ENCODE measurements around the gene UHMK1.
A peak's percentile ranks its signal among the peaks of the same experiment; 100 is the strongest.
"Not testable (repeated sequence)": the region's sequence is repeated elsewhere in the genome, so short reads cannot be mapped to it uniquely, and the experiment has no call there.

The UHMK1 gene

GRCh38 chr1:162497723-162498495 is at the start of gene UHMK1:
Gene UHMK1, plus strand, starts transcription at chr1:162497818. Its CDS starts 183 bp downstream, at chr1:162498001.
- peak; percentile 90 for DNase-seq (ENCODE audit: low spot score)

DNA sequence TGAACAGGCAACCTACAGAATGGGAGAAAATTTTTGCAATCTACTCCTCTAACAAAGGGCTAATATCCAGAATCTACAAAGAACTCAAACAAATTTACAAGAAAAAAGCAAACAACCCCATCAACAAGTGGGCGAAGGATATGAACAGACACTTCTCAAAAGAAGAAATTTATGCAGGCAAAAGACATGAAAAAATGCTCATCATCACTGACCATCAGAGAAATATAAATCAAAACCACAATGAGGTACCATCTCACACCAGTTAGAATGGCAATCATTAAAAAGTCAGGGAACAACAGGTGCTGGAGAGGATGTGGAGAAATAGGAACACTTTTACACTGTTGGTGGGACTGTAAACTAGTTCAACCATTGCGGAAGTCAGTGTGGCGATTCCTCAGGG is 43.3 kb upstream of the UHMK1 start:
- DNase-seq (ENCODE audit: low spot score) = not testable (repeated sequence)

GRCh38 chr1:162456323-162456722 is 41.3 kb upstream of the UHMK1 start:
- DNase-seq (ENCODE audit: low spot score) = no peak

GRCh38 chr1:162458236-162458635 is 39.4 kb upstream of the UHMK1 start:
- DNase-seq (ENCODE audit: low spot score) = no peak

DNA sequence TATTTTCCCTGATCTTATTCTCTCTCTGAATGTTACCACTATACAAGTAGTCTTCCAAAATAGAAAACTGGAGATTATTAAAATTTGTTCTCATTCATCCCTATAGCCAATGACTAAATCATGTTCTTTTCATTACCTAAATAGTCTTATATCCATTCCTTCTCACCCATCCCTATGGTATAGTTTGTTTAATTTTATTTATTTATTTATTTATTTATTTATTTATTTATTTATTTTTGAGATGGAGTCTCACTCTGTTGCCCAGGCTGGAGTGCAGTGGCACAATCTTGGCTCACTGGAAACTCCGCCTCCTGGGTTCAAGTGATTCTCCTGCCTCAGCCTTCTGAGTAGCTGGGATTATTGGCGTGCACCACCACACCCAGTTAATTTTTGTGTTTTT is 35.2 kb upstream of the UHMK1 start:
- not testable (repeated sequence) for DNase-seq (ENCODE audit: low spot score)

DNA sequence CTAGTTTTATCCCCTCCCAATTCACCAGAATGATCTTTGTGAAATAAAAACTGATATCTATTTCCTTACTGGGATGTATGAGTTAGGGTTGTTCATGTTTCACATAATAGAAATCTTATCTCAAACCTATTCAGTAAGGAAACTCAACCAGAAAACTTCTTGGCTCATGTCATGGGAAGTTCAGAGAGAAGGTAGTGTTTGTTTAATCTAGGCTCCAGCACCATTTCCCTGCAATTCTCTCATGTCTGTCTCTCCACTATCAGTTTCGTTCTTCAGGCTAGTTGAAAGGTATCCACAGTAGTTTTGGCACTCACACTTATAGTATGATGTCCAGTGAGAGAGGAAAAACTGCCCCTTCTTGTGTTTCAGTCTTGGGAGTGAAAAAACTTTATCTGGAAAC is 34.6 kb upstream of the UHMK1 start:
- DNase-seq (ENCODE audit: low spot score) = no peak

DNA sequence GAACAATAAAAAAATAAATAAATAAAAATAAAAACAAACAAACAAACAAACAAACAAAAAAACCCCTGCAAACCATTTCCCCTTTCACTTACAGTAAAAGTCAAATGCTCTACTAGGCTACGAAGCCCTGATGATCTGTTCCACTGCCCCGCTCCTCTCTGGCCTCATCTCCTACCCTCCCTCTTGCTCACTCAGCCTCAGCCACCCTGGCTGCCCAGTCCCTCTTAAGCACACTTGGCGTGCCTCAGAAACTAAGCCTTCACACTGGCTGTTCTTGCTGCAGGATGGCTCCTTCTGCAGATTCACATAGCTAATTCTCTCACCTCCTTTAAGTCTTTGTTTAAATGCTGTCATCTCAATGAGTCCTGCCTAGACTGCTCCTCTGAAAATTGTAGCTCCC is 30.8 kb upstream of the UHMK1 start:
- no peak for DNase-seq (ENCODE audit: low spot score)

DNA sequence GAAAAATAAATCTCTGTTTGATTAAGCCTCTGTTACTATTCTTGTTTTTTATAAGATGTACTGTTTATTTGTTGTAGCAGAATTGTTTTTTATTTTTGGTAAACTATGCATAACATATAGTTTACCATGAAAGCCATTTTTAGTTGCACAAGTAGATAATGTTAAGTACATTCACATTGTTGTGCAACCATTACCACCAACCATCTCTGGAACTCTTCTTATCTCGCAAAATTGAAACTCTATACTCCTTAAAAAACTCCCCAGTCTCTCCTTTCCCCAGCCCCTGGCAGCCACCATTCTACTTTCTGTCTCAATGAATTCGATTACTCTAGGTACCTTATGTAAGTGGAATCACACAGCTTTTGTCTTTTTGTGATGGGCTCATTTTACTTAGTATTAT is 27.4 kb upstream of the UHMK1 start:
- DNase-seq (ENCODE audit: low spot score) = no peak

DNA sequence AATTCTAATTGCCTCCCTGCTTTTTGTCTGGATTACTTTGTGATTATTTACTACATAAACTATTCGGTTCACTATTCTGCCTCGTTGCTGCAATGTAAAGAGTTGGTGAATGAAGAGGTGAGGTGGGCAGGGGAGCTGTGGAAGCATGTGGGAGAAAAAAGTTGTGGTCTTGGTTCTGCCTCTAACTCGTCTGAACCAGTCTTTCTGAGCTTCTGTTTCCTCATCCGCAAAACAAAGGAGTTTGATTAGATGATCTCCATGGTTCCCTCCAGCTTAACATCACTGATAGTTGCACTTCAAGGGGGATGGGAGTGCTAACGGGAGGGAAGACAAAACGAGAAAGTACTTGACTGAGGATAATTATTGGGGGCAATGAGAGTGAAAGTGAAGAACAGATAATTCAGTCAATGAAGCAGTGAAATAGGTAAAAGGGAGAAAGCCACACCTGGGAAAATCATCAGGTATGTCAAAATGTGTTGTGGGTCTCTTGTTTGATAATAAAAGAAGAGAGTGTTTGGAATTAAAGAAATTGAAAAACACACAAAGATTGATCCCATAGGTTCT is 26.2 kb upstream of the UHMK1 start:
- DNase-seq (ENCODE audit: low spot score) = no peak

- DNase-seq (ENCODE audit: low spot score) = no peak
Observed at GRCh38 chr1:162475089-162475488, 22.5 kb upstream of the UHMK1 start.

DNA sequence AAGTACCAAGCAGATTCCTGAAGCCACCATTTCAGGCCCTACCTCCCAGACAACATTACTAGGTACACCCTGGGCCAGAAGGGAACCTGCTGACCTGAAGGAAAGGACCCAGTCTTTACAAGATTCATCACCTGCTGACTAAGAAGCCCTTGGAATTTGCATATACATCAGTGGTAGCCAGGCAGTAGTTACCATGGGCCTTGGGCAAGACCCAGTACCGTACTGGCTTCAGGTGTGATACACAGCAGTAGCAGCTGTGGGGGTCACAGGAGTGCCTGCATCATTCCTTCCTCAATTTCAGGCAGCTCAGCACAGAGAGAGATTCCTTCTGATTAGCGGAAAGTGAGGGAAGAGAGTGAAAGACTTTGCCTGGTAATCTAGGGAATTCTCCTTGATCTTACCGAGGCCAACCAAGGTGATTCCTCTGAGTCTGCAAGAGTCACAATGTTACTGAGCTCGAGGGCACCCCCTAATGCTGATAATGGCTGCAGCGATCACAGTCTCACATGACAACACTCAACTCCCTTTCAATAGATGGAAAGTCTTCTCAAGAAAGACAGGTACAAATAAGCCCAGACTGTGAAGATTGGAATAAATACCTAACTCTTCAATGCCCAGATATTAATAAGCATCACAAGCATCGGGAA is 22.0 kb upstream of the UHMK1 start:
- DNase-seq (ENCODE audit: low spot score) = no peak

DNA sequence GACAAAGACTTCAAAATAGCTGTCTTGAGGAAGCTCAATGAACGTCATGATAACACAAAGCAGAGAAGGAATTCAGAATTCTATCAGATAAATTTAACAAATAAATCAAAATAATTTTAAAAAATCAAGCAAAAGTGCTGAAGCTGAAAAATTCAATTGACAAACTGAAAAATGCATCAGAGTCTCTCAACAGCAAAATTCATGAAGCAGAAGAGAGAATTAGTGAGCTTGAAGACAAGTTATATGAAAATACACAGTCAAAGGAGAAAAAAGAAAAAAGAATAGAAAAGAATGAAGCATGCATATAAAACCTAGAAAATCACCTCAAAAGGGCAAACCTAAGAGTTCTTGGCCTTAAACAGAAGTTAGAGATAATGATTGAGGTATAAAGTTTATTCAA is 21.0 kb upstream of the UHMK1 start:
- DNase-seq (ENCODE audit: low spot score) = no peak

DNA sequence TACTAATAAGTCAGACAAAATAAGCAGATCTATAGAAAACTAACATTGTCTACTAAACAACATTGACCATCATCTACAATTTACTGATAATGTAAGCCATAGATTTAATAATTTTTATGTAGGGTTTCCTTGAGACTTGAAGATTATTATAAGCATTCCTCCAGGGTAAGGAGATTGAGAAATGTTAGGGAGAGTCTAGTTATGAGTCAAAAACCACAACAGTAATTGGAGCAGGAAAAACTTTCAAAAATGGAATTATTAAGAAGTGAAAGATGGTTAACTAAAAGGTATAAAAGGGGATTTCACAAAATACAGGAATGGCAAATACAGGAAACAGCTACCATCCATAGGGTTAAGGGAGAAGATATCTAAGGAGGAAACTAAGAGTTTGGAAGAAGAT is 12.4 kb upstream of the UHMK1 start:
- no peak for DNase-seq (ENCODE audit: low spot score)

DNA sequence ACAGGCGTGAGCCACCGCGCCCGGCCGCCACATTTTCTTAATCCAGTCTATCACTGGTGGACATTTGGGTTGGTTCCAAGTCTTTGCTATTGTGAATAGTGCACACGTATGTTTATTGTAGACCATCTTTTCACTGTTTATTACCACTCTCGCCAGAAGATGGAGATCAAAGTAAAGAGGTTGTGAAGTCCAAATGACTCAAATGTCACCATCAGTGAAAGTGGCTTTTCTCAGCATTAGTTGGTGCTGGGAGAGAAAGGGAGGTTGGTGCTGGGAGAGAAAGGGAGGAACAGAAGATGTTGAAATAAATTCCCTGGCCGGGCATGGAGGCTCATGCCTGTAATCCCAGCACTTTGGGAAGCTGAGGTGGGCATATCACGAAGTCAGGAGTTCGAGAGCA is 10.4 kb upstream of the UHMK1 start:
- DNase-seq (ENCODE audit: low spot score) = peak; percentile 21

- no peak for DNase-seq (ENCODE audit: low spot score)
Observed at GRCh38 chr1:162488219-162488618, 9.4 kb upstream of the UHMK1 start.

- DNase-seq (ENCODE audit: low spot score) = not testable (repeated sequence)
Observed at GRCh38 chr1:162495531-162496233, 1.9 kb upstream of the UHMK1 start.

DNA sequence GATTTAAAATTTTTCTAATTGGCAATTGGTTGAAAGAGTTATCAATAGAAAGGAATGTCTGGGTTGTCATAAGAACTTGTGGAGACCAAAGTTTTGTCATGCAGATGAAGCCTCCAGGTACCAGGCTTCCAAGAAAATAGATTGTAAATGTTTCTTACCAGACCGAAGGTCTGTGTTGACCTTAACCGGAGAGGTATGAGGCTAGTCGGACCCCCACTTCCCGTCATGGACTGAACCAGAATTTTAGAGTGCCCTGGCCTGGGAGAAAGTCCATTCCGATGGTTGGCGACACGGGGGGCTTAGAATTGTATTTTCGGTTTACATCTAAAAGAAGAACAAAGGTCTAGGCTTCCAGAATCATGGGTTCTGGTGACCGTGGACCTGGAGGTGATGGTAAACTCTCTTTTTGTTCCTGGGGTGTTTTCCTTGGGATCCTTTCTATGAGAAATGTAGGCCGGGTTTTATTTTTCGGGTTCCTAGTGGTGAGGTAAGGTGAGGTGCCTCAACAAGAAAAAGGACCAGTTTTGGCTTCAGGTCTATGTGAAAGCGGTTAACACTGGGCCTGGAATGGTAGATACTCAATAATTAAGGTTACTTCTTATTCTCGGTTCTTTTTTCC is 405 bp upstream of the UHMK1 start:
- no peak for DNase-seq (ENCODE audit: low spot score)

DNA sequence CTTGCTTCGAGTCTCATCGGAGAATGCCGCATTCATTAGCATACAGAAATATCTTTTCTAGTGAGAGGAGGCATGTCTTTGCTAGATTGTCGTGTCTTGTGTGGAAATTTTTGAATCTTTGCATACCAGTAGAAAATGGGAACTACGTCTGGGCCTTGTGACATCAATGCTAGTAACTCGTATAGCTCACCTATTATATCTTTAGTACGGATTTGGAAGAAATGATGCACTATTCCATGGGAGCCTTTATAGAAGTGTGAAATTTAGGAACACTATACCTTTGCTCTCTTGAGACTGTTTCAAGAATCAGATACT is 835 bp downstream of the UHMK1 start:
- no peak for DNase-seq (ENCODE audit: low spot score)

GRCh38 chr1:162500805-162501204 is 3.2 kb downstream of the UHMK1 start:
- no peak for DNase-seq (ENCODE audit: low spot score)

DNA sequence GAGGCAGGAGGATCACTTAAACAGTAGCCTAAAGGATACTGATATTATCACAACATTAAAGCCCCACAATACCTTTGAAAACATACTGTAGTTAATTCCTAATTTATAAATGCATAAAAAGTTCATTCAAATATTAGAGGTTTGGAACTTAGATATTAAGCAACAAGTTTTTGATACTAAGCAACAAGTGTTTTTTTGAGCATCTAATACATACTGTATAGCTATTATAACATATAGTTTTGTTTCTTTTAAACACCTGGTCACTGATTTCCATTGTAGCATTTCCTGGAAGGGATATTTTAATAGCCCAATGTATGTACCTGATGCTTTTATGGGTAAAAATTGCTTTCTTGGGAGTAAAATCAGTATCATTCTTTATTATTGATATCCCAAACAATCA is 4.5 kb downstream of the UHMK1 start:
- no peak for DNase-seq (ENCODE audit: low spot score)

DNA sequence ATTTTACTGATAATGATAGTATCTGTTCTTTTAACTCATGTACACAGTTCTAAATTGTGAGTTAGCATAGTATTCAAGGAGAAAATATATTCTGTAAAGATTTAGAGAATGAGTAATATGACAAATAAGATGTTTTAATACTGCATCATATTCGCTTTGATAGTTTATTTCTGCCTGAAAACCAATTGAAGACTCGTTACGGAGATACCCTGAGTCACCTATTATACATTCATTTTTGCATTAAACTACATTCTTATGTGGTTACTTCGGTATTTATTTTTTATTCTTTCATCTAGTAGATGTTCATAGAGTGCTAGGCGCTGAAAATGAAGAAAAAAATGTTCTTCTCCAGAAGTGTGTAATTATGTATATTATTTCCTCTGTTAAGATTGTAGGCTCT is 5.3 kb downstream of the UHMK1 start:
- DNase-seq (ENCODE audit: low spot score) = no peak

DNA sequence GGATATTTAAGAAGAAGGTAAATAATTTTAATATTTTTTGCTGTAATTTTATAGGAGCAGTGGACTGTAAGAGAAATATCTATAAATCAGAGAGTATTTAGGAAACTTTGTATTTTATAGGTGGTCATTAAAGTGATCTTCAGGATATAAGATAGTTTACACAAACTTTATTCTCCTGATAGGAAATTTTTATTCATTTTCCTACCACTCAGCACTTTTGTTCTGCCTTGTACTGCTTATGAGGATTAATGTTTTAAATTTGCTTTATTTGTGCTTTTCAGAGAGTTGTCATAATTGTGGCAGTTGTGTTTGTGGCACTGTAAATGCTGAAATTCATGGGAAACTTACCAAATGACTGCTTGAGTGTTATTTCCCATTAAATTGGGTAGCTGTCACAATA is 29.7 kb downstream of the UHMK1 start:
- DNase-seq (ENCODE audit: low spot score) = no peak

Data from activated CD4-positive, alpha-beta T cell treated with anti-CD3 and anti-CD28 coated beads, Interleukin-2, Interleukin-4, amounts not matched to agents 100 ng/mL and 50 ng/mL, durations not matched to agents 16 hours and 8 hours (primary cell).